Cardiac muscle cell (in vitro differentiated cells and primary cell): ENCODE measurements around the gene CDC42BPB. TPM values are rescaled to one million over a fixed set of nuclear protein-coding genes. Genes with fewer than 3 reads are reported as not detected.

Source experiments
- DNase-seq, 2 donors: peaks; one replicate each; pipeline versions ENCODE4 v3.0.0 to v3.0.0-alpha.2; 2010 to 2017; ENCODE audit warnings: low read depth in 1 of 2, low spot score in 1 of 2
- H3K27ac ChIP-seq: fragments of 200-600 bp; sonication (generic); 2 replicates; pipeline ENCODE4 v1.5.1; 2016
- H3K27me3 ChIP-seq: fragments of 200-600 bp; sonication (generic); 2 replicates; pipeline ENCODE4 v1.6.0; 2016; ENCODE audit warnings: control low read depth
- H3K36me3 ChIP-seq: fragments of 200-600 bp; sonication (generic); 2 replicates; pipeline ENCODE4 v1.5.1; 2016; ENCODE audit warnings: control low read depth
- H3K4me1 ChIP-seq: fragments of 200-600 bp; sonication (generic); 2 replicates; pipeline ENCODE4 v1.8.1; 2017; ENCODE audit warnings: low read depth, mild to moderate bottlenecking, mixed run types
- H3K4me3 ChIP-seq: fragments of 200-600 bp; sonication (generic); 2 replicates; pipeline ENCODE4 v1.5.1; 2016; ENCODE audit warnings: mild to moderate bottlenecking
- H3K9me3 ChIP-seq: fragments of 200-600 bp; sonication (generic); 2 replicates; pipeline ENCODE4 v1.5.1; 2017; ENCODE audit warnings: low read depth, mild to moderate bottlenecking, control low read depth
- polyA plus RNA-seq: library from polyadenylated mRNA; unstranded; fragments of >200 nt; fragmentation: Nextera tagmentation; extraction: Ambion mirVana; gene quantifications from 2 replicates; pipeline ENCODE4 v1.2.1, GENCODE V29; 2016
- total RNA-seq: library from RNA; depleted of rRNA; stranded (reverse); fragments of >200 nt; gene quantifications from 2 replicates; pipeline ENCODE4 v1.2.3, GENCODE V29; 2016
- TF ChIP-seq, protein P1 (sequence below): IDR thresholded peaks from 2 replicates; pipeline ENCODE4 v1.5.1; 2012; ENCODE audit warnings: low read depth, mild to moderate bottlenecking, low read length

The CDC42BPB gene
- total and polyA plus RNA-seq, 2 experiments from 2014 or later: 18.9 to 91.6 TPM

DNA sequence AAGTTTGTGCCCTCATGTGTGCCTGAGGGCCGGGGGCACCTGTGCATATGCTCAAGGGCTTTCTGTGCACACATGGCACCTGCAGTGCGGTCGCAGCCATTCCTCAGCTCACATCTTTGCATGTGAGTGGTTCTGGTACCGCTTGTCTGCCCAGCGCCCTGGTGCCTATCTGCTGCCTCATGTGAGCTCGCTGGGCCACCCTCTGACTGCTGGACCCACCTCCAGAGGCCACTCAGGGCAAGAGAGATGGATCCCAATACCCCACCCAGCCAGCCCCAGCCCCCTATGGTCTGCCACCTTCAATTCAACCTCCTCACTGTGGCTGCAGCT is 140.3 kb downstream of the CDC42BPB start:
- peaks cover 15% of the 10 kb centered on the region for H3K27me3 ChIP-seq
- DNase-seq: no peak
- TF ChIP-seq, protein P1, sequence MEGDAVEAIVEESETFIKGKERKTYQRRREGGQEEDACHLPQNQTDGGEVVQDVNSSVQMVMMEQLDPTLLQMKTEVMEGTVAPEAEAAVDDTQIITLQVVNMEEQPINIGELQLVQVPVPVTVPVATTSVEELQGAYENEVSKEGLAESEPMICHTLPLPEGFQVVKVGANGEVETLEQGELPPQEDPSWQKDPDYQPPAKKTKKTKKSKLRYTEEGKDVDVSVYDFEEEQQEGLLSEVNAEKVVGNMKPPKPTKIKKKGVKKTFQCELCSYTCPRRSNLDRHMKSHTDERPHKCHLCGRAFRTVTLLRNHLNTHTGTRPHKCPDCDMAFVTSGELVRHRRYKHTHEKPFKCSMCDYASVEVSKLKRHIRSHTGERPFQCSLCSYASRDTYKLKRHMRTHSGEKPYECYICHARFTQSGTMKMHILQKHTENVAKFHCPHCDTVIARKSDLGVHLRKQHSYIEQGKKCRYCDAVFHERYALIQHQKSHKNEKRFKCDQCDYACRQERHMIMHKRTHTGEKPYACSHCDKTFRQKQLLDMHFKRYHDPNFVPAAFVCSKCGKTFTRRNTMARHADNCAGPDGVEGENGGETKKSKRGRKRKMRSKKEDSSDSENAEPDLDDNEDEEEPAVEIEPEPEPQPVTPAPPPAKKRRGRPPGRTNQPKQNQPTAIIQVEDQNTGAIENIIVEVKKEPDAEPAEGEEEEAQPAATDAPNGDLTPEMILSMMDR: no peak
- H3K9me3 ChIP-seq: no peaks in the 10 kb centered on the region
- H3K27ac ChIP-seq: no peak overlapping the region
- no peaks in the 10 kb centered on the region for H3K4me1 ChIP-seq
- no peaks in the 10 kb centered on the region for H3K36me3 ChIP-seq
- no peak overlapping the region for H3K4me3 ChIP-seq

DNA sequence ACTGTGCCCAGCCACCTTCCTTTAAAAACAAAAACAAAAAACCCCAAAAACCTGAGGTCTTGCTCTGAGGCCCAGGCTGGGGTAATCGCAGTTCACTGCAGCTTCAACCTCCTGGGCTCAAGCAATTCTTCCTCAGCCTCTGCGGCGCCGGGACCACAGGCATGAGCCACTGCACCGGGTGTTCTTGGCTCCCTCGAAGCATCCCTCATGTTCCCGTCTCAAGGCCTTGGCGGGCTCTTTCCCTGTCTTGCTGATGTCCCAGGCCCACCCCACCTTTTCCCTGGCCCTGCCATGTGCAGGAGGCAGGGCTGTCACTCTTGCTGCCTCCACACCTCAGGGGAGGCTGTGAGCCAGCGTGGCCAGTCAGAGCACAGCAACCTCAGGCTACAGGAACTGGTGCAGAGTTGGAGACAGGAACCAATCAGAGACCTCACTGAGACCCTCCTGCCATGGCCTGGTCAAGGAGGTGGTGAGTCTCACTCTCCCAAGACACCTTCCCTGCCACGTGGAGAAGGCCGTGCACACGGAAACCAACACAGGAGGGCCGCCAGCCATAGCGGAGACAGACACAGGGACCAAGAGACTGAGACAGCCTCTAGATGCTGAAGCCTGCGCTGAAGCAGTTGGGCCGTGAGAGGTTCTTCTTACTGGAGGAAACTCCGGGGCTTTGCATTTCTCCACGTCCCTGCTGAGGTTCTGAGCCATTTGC is 140.8 kb downstream of the CDC42BPB start:
- no peak for DNase-seq
- H3K36me3 ChIP-seq: no peaks in the 10 kb centered on the region
- H3K27ac ChIP-seq: no peak overlapping the region
- H3K4me3 ChIP-seq: no peak overlapping the region
- TF ChIP-seq, protein P1: no peak
- no peaks in the 10 kb centered on the region for H3K9me3 ChIP-seq
- peaks cover 10% of the 10 kb centered on the region for H3K27me3 ChIP-seq
- peaks cover 4% of the 10 kb centered on the region for H3K4me1 ChIP-seq

DNA sequence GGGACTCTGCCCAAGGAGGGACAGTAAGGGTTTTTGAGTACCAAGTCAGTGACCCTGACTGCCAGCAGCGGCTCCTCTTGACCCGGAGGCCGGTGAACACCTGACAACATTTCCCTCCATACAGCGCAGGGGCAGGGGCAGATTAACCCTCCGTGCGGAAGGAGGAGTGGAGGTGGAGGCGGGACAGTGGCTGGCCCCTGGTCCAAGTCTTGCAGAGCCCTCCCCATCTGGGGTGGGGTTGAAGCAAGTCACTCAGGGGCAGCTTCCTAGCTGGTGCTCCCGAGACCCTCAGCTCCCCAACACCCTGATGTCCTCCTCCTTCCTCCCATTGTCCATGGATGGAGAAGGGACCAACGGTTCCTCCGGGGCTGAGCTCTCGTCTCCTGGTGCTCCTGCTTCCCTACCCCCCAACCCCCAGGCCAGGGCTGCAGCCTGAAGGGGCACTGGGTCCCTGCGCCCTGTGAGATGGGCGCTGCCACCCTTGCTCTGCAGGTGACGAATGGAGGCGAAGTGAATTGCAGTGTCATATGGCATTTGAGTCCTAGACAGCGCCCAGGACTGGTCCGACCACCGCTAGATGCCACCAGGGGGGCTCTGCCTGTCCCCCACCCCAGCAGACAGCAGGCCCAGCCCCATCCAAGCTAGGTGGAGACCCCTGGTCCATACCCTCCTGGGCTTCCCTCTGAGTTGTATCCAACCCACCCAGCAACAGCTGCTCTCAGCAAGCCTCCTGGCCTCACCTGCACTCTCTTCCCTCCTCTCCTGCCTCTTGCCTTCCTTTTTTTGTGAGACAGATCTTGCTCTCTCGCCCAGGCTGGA is 141.8 kb downstream of the CDC42BPB start:
- TF ChIP-seq, protein P1: no peak
- Histone ChIP-seq H3K9me3 (no peaks in the 10 kb centered on the region), H3K4me1 (peaks cover 9% of the 10 kb centered on the region), H3K4me3 (no peak overlapping the region), H3K36me3 (no peaks in the 10 kb centered on the region), H3K27me3 (no peaks in the 10 kb centered on the region), H3K27ac (no peak overlapping the region)
- DNase-seq: no peak

DNA sequence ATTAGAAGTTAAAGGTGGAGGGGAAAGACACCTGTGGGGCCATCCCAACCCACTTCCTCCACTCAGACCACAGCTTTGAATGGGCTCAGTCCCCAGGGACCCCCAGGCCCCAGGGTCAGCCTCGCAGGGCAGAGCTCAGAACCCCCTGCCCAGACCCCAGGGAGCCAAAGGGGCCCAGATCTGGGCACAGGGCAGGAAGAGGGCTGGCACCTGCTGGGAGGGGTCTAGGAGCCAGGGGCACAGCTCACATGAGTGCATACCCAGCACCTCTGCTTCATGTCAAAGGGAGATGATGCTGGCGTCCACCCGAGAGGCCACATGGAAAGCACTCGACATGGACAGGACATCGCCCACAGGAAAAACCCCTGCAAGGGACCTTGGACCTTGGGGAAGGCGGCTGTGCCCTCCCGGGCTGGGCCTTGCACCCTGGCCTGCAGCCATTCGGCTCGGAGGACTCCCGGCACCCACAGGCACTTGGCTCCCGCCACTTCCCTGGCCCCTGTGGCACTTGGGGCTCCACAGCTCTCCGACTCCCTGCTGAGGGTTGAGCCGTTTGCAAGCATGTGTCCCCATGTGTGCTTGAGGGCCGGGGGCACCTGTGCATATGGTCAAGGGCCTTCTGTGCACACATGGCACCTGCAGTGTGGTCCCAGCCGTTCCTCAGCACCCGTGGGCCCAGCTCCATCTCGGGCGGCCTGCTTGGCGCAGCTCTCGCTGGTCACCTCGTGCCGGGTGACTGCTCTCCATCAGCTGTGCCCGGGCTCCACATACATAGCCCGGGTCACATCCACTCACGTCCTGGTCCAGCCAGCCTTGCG is 142.7 kb downstream of the CDC42BPB start:
- no peak for DNase-seq
- TF ChIP-seq, protein P1: no peak
- H3K4me1 ChIP-seq: peaks cover 9% of the 10 kb centered on the region
- no peaks in the 10 kb centered on the region for H3K36me3 ChIP-seq
- no peaks in the 10 kb centered on the region for H3K9me3 ChIP-seq
- H3K4me3 ChIP-seq: no peak overlapping the region
- no peaks in the 10 kb centered on the region for H3K27me3 ChIP-seq
- no peak overlapping the region for H3K27ac ChIP-seq

DNA sequence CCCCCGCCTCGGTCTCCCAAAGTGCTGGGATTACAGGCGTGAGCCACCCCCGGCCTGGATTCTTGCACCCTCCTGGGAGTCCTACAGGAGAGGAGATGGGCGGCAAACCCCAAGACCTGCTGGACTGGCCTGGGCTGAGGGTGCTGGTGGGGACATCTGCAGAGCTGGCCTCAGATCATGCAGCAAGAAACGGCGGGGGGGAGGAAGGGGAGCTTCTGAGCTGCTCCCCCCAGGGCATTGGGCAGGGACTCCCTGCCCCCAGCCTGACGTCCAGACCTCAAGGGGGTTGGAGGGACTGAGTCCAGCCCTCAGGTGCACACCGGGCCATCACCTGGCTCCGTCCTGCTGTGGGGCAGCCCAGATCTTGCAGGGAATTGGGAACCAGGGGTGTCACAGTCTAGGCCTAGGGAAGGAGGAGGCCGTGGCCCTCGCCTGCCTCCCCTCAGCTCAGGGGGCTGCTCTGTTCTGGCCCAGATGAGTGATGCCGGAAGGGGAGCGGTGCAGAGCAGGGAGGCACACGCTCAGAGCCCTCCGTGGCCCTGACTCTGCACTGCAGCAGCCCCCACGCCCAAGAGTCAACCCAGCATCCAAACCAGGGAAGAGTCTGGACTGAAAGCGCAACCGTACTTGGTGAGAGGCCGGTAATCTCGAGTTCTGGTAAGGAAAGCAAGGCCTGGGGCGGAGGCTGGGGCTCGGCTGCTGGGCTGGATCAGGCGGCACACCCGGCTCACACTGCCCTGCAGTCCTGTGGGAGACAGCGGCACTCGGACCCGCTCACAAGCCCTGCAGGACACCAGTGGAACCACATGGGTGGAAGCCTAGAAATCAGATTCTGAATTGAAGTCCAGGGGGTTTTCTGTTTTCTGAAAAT is 143.8 kb downstream of the CDC42BPB start:
- H3K27ac ChIP-seq: no peak overlapping the region
- H3K36me3 ChIP-seq: no peaks in the 10 kb centered on the region
- TF ChIP-seq, protein P1: no peak
- no peak overlapping the region for H3K4me3 ChIP-seq
- no peak for DNase-seq
- peaks cover 9% of the 10 kb centered on the region for H3K4me1 ChIP-seq
- H3K9me3 ChIP-seq: no peaks in the 10 kb centered on the region
- no peaks in the 10 kb centered on the region for H3K27me3 ChIP-seq
